Activated T-helper 1 cell treated with Interleukin-2 at 50 U/mL for 16 hours (primary cell): ENCODE results near the gene SOHLH2.

Experiments
- DNase-seq: peaks from one replicate; pipeline ENCODE4 v3.0.0-alpha.2; 2020; ENCODE audit warnings: low read depth

SOHLH2 gene

DNA sequence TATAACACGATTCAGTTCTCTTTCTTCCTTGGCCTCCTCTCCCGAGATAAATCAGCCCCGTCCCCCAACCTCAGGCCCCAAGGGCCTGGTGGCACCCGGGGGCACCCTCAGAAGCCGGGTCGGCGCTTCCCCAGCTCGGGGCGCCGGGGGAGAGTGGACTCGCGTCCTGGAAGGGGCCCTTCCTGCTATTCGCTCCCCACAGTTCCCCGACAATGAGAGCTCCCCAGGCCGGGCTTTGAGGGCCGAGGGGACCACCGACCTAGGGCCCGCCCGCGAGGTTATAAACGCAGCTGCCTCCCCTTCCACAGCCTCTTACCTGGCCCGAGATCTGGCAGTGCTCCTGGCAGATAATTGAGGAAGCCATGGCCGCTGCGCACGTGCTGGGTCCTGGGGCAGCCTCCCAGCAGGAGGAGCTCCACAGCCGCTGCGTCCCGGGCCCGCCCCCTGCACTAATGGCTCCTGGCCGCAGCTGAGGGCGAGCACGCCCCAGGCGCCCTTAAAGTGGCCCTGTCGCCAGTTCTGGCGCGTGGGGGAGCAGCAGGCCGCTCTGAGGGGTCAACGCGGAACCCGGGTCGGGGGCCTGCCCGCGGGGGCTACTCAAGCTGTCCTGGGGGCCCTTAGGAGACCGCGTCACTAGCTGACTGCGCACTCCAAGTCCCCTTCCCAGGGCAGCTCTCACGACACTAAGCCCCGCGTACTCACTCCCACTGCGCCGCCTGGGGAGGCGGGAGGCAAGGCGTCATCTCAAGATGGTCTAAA lies at the start of gene SOHLH2:
Gene SOHLH2 (minus strand): TSS at position 394 of the 759 bp plus-strand sequence. CDS start 30 bp downstream, at position 364.
- no peak for DNase-seq

DNA sequence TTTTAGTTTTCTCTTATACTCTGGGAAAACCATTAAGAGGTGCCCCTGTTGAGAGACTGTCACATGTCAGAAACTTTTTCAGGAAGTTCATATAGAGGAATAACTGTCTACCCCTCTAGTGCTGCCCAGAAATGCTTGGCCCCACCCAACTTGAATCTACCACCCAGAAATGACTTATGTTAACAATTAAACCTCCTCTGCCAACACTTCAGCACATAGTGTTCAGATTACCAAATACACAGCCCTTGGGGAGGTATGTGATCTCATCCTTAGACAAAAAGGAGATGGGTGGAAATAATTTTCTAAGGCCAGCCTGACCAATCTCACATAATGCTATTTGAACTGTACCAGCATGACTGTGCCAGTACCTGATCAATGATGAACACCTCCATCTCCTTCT lies 47.6 kb upstream of the SOHLH2 start:
- DNase-seq, result no peak

- DNase-seq, result no peak
Observed at GRCh38 chr13:36261011-36261410, 46.7 kb upstream of the SOHLH2 start.

DNA sequence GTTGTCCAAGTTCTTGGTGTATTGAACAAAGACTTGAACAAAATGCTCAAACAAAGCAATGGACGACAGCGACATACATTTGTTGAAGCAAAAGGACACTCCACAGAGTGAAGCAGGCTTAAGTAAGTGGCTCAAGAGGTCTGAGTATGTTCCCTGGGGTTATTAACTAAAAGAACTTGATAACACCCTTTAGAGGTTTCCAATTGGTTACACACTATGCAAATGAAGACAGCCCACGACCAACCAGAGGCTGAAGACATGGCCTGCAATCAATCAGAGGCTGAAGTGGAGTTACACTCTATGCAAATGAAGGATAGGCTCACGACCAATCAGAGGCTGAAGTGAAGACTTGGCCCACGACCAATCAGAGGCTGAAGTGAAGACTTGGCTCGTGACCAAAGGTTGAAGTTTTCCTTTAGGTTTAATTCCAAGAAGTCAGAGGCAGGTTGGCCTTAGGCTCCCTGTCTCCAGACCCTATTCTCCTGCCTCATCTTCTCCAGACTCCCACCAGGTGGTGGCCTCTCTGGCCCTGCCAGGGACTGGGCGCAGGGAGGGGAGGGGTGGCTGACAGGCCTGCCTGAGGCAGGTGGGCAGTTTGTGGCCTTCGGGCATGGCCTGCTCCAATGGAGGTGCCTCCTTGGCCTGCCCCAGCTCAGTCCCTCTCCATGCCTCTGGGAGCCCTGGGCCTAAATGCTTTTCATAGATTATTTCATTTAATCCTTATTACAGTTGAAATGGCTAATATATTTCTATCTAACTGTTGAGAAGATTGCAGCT lies 45.2 kb upstream of the SOHLH2 start:
- DNase-seq, result no peak

- no peak for DNase-seq
Observed at GRCh38 chr13:36258831-36259230, 44.5 kb upstream of the SOHLH2 start.

GRCh38 chr13:36251526-36251925 lies 37.2 kb upstream of the SOHLH2 start:
- DNase-seq, result no peak

DNA sequence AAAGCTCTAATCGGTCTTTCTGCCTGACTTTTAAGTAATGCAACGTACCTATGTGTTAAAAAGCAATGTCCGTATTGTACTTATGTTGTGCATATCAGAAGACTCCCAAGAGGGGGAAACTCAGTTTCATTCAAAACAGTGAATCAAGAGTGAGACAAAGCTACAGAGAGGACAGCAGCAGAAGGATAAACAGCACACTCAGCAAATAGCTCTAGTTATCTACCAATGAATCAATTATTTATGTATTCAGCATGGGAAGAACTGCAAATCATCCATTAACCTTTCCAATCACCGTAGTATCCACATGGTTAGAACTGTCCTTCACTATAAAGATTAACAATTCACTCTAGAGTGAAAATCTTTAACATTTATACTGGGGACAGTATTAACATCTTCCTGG lies 36.7 kb upstream of the SOHLH2 start:
- DNase-seq, result no peak

DNA sequence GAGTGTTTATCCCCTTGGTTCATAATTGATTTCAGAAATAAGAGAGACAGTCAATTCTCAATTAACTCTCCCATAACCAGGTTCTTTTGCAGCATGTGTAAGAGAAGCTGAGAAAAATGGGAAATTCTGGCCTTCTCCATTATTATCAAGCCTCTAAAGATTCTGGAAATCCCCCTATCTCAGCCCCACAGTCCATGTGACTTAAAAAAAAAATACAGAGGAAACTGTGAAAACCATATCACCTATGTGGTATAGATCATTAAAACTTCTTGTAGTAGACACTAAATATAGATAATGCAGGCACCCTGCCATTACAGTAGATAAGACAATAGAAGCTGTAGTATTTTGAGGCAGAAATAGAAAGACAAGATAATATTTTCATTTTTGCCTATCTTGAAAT lies 34.3 kb upstream of the SOHLH2 start:
- DNase-seq, result no peak

DNA sequence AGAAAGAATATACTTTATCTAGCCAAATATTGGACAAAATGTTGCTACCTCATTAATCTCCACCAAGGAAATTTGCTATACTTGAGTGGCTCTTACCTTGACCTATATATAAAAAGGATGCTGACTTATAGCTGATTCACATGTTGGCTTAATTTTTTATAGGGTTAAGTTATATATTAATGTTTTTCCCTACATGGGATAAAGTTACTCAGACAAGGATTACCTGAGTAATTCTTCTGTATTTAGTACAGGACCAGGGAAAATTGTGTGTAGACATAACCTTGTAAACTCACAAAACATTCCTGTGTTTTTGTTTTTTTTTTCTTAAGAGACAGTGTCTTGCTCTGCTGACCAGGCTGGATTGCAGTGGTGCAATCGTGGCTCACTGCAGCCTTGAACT lies 30.6 kb upstream of the SOHLH2 start:
- no peak for DNase-seq

DNA sequence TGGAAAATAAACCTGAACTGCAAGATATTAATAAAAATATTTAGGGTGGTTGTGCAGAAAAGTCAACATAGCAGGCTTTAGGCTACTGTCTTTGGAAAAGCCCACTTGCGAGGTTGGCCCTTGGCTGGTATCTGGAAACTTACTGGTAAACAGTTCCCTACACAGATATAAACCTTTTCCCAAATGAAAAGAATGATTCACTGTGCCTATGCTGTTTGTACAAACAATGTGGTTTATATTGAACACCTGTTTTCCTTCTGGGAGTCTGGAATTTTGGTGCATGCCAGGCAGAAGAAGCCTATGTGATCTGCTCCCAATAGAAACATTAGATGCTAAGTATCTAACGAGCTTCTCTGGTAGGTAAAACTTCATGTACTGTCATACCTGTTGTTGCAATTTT lies 29.7 kb upstream of the SOHLH2 start:
- no peak for DNase-seq

GRCh38 chr13:36242761-36243160 lies 28.4 kb upstream of the SOHLH2 start:
- no peak for DNase-seq

GRCh38 chr13:36231236-36231635 lies 16.9 kb upstream of the SOHLH2 start:
- no peak for DNase-seq

GRCh38 chr13:36224730-36225129 lies 10.4 kb upstream of the SOHLH2 start:
- no peak for DNase-seq

- DNase-seq, result no peak
Observed at GRCh38 chr13:36219883-36220282, 5.5 kb upstream of the SOHLH2 start.

DNA sequence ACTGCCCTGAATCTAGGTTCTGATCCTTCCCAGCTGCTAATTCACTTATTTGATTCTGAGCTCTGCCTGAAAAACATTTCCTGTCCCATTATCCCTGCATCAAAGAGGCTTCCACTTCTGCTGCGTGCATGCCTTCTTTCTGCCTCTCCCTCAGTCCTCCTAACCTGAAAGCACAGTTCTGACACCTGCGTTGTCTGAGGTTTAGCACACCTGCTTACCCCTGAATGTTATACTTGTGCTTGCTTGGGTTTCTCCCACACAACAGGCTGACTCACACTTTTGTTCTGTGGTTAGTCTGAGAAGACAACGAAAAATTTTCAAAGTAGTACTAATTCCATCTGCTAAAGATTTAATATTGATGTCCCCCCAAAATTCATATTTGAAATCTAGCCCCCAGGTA lies 3.1 kb upstream of the SOHLH2 start:
- no peak for DNase-seq

- DNase-seq, result no peak
Observed at GRCh38 chr13:36212789-36213188, 1.6 kb downstream of the SOHLH2 start.

DNA sequence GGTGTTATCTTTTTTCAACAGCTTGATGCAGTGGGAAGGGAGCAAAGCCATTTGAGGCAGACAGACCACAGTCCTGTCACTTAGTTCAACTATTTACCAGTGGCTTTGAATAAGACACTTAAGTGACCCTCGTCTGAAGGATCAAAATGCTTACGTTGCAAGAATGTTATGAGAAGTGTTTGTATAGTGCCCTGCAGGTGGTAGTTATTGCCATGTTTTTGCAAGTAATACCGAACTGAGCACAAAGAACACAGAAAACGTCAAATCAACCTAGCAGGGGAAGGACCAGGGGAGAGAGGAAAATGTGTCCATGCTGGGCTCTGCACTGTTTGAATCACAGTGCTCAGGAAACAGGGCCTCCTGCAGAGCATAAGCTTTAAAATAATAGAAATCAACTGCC lies 2.8 kb downstream of the SOHLH2 start:
- no peak for DNase-seq

DNA sequence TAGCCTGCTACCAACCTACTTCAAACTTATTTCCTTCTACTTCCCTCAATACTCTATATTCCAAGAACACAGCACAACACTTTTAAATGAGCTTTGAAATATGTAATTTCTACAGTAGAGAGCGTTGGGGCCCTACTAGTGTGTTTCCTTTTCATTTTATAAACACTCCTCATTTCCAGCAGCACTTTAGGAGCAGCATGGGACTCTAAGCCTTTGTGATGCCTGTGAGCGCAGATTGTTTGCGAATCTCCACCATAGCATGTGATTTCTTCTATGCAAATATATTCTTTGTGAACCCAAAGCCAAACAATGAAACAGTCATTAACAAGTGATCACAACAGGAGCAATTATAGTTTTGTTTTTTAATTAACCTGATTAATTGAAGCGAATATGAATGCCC lies 3.6 kb downstream of the SOHLH2 start:
- no peak for DNase-seq

DNA sequence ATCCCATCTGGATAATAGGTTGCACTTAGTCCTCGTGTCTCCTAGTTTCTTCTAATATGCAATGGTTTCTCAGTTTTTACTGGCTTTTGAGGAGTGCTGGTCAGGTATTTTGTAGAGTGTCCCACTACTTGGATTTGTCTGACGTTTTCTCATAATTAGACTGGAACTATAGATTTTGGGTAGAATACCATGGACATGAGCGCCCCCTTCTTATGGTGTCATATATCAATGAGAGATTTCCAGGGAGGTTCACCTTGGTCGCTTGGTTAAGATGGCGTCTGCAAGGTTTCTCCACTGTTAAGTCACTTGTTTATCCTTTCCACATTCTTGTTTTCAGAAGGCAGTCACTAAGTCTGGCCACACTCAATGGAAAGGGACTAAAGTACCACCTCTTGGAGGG lies 6.7 kb downstream of the SOHLH2 start:
- DNase-seq, result no peak

DNA sequence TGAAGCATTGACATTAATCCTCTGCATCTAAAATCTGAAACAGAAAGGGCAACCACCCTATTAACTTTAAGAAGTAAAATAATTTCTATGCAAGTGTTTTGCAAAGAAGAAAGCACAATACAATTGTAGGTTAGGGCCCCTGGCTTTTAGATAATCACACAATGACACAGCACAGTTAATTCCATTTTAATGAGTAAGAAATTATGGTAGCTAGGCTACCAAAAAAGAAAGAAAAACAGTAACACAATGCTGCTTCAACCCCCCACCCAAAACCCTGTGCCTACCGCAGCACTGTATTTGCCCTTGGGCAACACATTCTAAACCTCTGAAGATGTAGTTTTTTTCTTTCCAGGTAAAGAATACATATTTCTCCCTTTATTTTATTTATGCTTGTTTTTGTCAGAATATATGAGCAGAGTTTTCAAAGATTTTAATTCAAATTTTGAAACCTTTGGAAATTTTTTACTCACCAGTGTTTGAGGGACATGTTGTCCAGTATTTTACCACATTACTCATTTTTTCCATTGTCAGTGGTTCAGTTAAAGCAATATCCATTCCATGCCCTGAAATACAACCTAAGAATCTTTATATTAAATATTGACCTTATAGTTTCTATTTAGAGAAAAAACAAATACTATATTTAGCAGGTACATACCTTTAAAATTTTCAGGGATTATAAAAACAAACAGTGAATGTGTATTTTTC lies 21.1 kb downstream of the SOHLH2 start:
- no peak for DNase-seq

GRCh38 chr13:36192166-36192565 lies 22.2 kb downstream of the SOHLH2 start:
- DNase-seq, result no peak

- no peak for DNase-seq
Observed at GRCh38 chr13:36190771-36191170, 23.6 kb downstream of the SOHLH2 start.

GRCh38 chr13:36188441-36188840 lies 25.9 kb downstream of the SOHLH2 start:
- DNase-seq, result no peak
